Measurements from ENCODE around the gene C2CD2.

GRCh38 chr21:41966872-41967621 is 13.2 kb upstream of the C2CD2 start:
- TF ChIP-seq CTCF (IDR thresholded peaks at IDR 0.05) (no peak), EP300 (IDR thresholded peaks at IDR 0.05; ENCODE audit: low read depth) (no peak), POLR2A (IDR thresholded peaks at IDR 0.05) (no peak), POLR2AphosphoS5 (IDR thresholded peaks at IDR 0.05) (no peak)

Measured in transverse colon (tissue), 4 donors.